GM12878 (cell line): ENCODE data around the gene LRRC14B. TPM values are rescaled to one million over a fixed set of nuclear protein-coding genes. Genes with fewer than 3 reads are reported as not detected.

Experiments used
- ATAC-seq: fragments of 200-7000 bp; cut with Tn5 transposase; 3 replicates; pipeline ENCODE4 v1.9.1; 2020; ENCODE audit warnings: mild to moderate bottlenecking, moderate library complexity
- BruUV-seq: library from RNA; stranded (reverse); fragments of 400-500 nt; replicated peaks from 2 replicates; lab custom pipeline; 2021; lab: Mats Ljungman, UMichigan
- CTCF ChIA-PET: fragments of 300-600 bp; sonication (Branson Sonifier 250); formaldehyde crosslinking; extraction: SDS; loops from one replicate; lab custom pipeline; 2021; ENCODE audit warnings: inconsistent platforms; lab: Yijun Ruan, JAX
- POLR2A ChIA-PET: fragments of 350-600 bp; formaldehyde crosslinking; extraction: SDS; loops from one replicate; lab custom pipeline; 2021; ENCODE audit warnings: inconsistent platforms; lab: Charles Lee
- RAD21 ChIA-PET: fragments of 300-600 bp; sonication (Branson Sonifier 250); formaldehyde crosslinking; loops from one replicate; lab custom pipeline; 2023; ENCODE audit warnings: antibody characterized with exemption; ENCODE audit not compliant: unreplicated experiment; lab: Charles Lee
- SMC1A ChIA-PET: fragments of 300-600 bp; sonication (Branson Sonifier 250); formaldehyde crosslinking; loops from one replicate; lab custom pipeline; 2023; ENCODE audit not compliant: unreplicated experiment, uncharacterized antibody; lab: Charles Lee
- DNase-seq: peaks from one replicate; pipeline ENCODE4 v3.0.0-alpha.2; 2011; ENCODE audit warnings: low read depth, low spot score
- FAIRE-seq: peaks from 3 replicates; lab custom pipeline; 2011; peaks lifted over from hg19 to GRCh38; lab: Jason Lieb, UNC
- H2AFZ ChIP-seq: 2 replicates; pipeline ENCODE4 v1.6.0; 2011; ENCODE audit warnings: low read depth, low read length, control low read depth; ENCODE audit not compliant: control insufficient read depth
- H3K27ac ChIP-seq: 2 replicates; pipeline ENCODE4 v1.5.1; 2011; ENCODE audit warnings: control low read depth; ENCODE audit not compliant: control insufficient read depth, insufficient read depth
- H3K27me3 ChIP-seq, 2 experiments: replicated peaks in 1 of 2; 2 replicates each; pipeline versions ENCODE4 v1.6.0 to v1.6.1; 2011; ENCODE audit warnings: low read length in 1 of 2; ENCODE audit not compliant: control insufficient read depth in 2 of 2, insufficient read depth in 2 of 2
- H3K36me3 ChIP-seq, 2 experiments: 2 replicates each; pipeline ENCODE4 v1.5.1; 2011; ENCODE audit warnings: low read length in 1 of 2; ENCODE audit not compliant: control insufficient read depth in 2 of 2, insufficient read depth in 2 of 2
- H3K4me1 ChIP-seq: 2 replicates; pipeline ENCODE4 v1.6.1; 2011; ENCODE audit warnings: mild to moderate bottlenecking, low read length, moderate library complexity, mixed read lengths; ENCODE audit not compliant: control insufficient read depth, insufficient read depth
- H3K4me2 ChIP-seq: 2 replicates; pipeline ENCODE4 v1.6.0; 2011; ENCODE audit warnings: control low read depth; ENCODE audit not compliant: control insufficient read depth, insufficient read depth
- H3K4me3 ChIP-seq: fragments of 200-600 bp; sonication (generic); 2 replicates; pipeline ENCODE4 v1.5.1; 2016
- H3K79me2 ChIP-seq: 2 replicates; pipeline ENCODE4 v1.6.0; 2011; ENCODE audit warnings: low read length; ENCODE audit not compliant: control insufficient read depth, insufficient read depth
- H3K9ac ChIP-seq: 2 replicates; pipeline ENCODE4 v1.8.0; 2011; ENCODE audit warnings: low read length, control low read depth, mixed read lengths; ENCODE audit not compliant: control insufficient read depth, insufficient read depth
- H3K9me3 ChIP-seq: replicated peaks from 3 replicates; pipeline ENCODE4 v1.5.1; 2011; ENCODE audit warnings: mild to moderate bottlenecking, low read length; ENCODE audit not compliant: control insufficient read depth, insufficient read depth
- H4K20me1 ChIP-seq: 2 replicates; pipeline ENCODE4 v1.6.0; 2011; ENCODE audit not compliant: control insufficient read depth, insufficient read depth
- BHLHE40 ChIP-seq, 2 experiments: fragments of 450-650 bp in 1 of 2; IDR thresholded peaks; 2 replicates each; pipeline ENCODE4 v1.6.1; 2011 to 2017; ENCODE audit warnings: low read depth in 2 of 2, borderline replicate concordance in 1 of 2, improper control_type of control experiment in 1 of 2, low read length in 1 of 2, mild to moderate bottlenecking in 1 of 2
- CREM ChIP-seq: IDR thresholded peaks from 2 replicates; pipeline ENCODE4 v1.6.1; 2014; ENCODE audit warnings: antibody characterized with exemption, low read depth
- MYC ChIP-seq: IDR thresholded peaks from 2 replicates; pipeline ENCODE4 v1.6.1; 2011; ENCODE audit warnings: mild to moderate bottlenecking, low read length, moderate library complexity, inconsistent platforms; ENCODE audit not compliant: insufficient read depth, insufficient replicate concordance, insufficient read length, severe bottlenecking
- USF2 ChIP-seq: IDR thresholded peaks from 2 replicates; pipeline ENCODE4 v1.6.1; 2011; ENCODE audit warnings: low read depth, low read length, improper control_type of control experiment, borderline replicate concordance
- ZBTB11 ChIP-seq: fragments of 450-650 bp; formaldehyde crosslinking; IDR thresholded peaks from 2 replicates; pipeline ENCODE4 v1.5.0; 2022; ENCODE audit warnings: mild to moderate bottlenecking, missing genetic modification characterization
- WGBS: methylation state at CpG from one replicate; pipeline ENCODE4 v1.1.6; 2016; ENCODE audit warnings: low lambda C conversion rate; ENCODE audit not compliant: insufficient replicate concordance, insufficient coverage; ENCODE audit errors: missing lambda C conversion rate; 5-methylcytosine and 5-hydroxymethylcytosine counted together
- in situ Hi-C: fragments of 300-500 bp; cut with MboI; formaldehyde crosslinking; loops from 9 replicates; pipeline ENCODE4 v1.14.3; 2018; ENCODE audit warnings: mixed read lengths
- intact Hi-C: fragments of 100-400 bp; cut with micrococcal nuclease; formaldehyde crosslinking; loops from one replicate; pipeline ENCODE4 v1.14.2; 2022; ENCODE audit not compliant: unreplicated experiment
- polyA plus RNA-seq, 11 experiments: library from polyadenylated mRNA; depleted of rRNA in 4 of 11; unstranded in 6 of 11; stranded (reverse) in 5 of 11; fragments of >200 nt; fragmentation: Nextera tagmentation in 4 of 11; fragmentation: Illumina TruSeq in 1 of 11; extraction: Ambion mirVana in 4 of 11; extraction: Trizol in 1 of 11; gene quantifications; 1 replicate in 1 of 11; 2 replicates in 10 of 11; pipeline versions ENCODE4 v1.2.1 to v1.2.3, GENCODE V29; 2011 to 2016; ENCODE audit warnings: inconsistent platforms in 2 of 11, missing spikeins in 2 of 11, low read depth in 1 of 11
- total RNA-seq, 4 experiments: library from RNA; depleted of rRNA in 3 of 4; stranded (reverse); fragments of >200 nt in 3 of 4; fragmentation: Illumina TruSeq in 1 of 4; extraction: Trizol in 1 of 4; gene quantifications; 2 replicates each; pipeline versions ENCODE4 v1.2.1 to v1.2.3, GENCODE V29; 2013 to 2021

The LRRC14B gene
- total and polyA plus RNA-seq, 10 of the 15 experiments (the other 5 are each of a cell fraction or from before 2014, with no cell fraction given), result 0.06 to 0.31 (median 0.13) TPM; not detected in 5

GRCh38 chr5:157801-158200 lies 33.5 kb upstream of the LRRC14B start:
- ChIA-PET SMC1A (no interaction called here), RAD21 (no interaction called here), CTCF (no interaction called here), POLR2A (no interaction called here)
- Histone ChIP-seq H2AFZ (no peak overlapping the region), H3K4me3 (no peak overlapping the region), H3K36me3 (no peaks in the 10 kb centered on the region), H3K9ac (no peak overlapping the region), H3K9me3 (no peaks in the 10 kb centered on the region), H3K4me1 (no peaks in the 10 kb centered on the region), H3K27ac (no peak overlapping the region), H3K27me3 (no peaks in the 10 kb centered on the region), H3K4me2 (no peak overlapping the region), H3K79me2 (no peaks in the 10 kb centered on the region), H4K20me1 (no peaks in the 10 kb centered on the region)
- DNase-seq (no peak), ATAC-seq (no peak), FAIRE-seq (no peak)
- WGBS, result 68% methylated on average over 9 of the region's 11 CpGs
- no TSS peak for BruUV-seq
- TF ChIP-seq MYC (no peak), ZBTB11 (no peak), BHLHE40 (IDR thresholded peaks at IDR 0.05; ENCODE audit: borderline replicate concordance in 1 of 2, low read depth in 2 of 2, low read length in 1 of 2) (no peak), CREM (no peak), USF2 (no peak)
- in situ Hi-C loops, result no loop called here
- intact Hi-C loops, result no loop called here
